HG03025 (cell line): ENCODE data around the gene C22orf15.
"Not testable (repeated sequence)": the region's sequence is repeated elsewhere in the genome, so short reads cannot be mapped to it uniquely, and the experiment has no call there.

Source experiments
- ATAC-seq: cut with Tn5 transposase; IDR thresholded peaks from one replicate; pipeline ENCODE4 v1.9.1; 2021; ENCODE audit warnings: mild to moderate bottlenecking, moderate library complexity; ENCODE audit not compliant: unreplicated experiment, low FRiP score

Gene C22orf15

GRCh38 chr22:23762842-23763578, at the start of gene C22orf15:
C22orf15 (plus strand) TSS chr22:23762990; CDS start chr22:23763307, 317 bp downstream.
- ATAC-seq, result no peak

DNA sequence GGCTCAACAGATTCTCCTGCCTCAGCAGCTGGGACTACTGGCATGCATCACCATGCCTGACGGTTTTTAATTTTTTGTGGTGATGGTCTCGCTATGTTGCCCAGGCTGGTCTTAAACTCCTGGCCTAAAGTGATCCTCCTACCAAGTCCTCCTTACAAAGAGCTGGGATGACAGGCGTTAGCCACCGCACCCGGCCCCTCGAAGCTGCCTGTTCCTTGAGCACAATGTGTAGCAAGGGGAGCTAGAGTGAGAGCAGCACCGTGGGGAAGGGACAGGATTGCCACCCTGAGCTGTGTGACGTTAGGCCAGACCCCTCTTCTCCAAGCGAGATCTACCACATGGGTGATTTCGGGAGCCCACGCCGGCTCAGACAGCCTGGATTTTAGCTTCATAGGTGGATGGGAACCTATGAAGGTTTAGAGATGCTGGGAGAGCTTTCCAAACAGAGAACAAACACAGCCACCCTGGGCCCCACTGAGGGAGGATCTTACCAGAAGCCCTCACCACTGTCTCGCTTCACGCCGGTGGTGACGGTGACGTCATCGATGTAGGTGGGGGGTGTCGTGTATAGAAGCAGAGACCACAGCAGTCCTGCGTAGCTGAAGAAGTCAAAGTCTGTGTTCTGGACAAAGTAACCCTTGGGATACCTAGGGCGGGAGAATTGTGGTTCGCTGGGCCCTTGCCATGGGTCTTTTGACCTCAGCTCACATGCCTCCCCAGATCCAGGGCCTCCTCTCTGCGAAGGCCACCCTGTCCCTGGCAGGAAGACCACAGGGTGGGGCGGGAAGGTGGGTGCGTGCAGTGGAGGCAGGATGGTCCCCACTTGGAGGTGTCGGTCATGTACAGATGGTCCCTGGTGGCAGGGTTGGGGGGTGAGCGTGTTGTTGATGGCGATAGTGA, 48.8 kb upstream of the C22orf15 start:
- ATAC-seq, result no peak

DNA sequence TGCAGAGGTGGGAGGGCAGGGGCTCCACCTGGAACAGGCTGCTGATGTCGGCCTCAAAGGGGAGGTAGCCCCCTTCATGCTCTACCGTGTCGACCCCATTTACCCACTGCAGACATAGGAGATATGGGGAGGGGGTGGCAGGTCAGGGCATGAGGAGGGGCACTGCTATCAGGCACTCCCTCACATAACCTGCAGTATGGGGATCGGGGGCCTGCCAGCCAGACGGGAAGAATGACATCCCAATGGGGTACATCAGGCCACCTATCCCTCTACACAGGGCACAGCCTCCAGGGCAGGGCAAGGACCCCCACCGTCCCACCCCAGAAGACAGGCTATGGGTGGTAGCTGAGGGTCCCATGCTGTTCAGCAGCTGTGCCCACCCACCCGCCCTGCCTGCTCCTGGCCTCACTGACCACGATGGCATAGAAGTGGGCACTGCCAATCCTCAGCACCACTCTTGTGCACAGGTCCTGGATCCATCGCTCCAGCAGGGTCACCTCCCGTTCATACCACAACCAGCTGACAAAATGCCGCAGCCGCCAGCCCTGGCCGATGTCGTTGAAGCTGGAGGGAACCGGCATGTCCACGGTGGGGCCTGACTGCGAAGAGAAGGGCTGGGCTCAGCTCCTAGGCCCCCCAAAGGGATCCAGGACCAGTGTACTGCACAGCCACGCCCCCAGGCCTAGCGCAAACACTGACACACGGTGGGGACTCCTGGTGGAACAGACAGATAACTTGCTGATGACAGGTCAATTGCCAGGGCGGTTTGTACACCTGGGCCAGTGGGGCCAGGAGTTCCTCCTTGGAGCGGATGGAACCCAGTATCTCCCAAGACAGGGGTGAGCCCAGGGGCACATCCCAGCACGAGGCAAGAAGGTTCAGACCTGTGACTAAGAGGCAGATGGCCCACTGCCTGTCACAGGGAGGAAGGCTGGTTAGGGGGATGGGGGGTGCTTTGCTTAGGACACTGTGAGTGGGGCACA, 47.9 kb upstream of the C22orf15 start:
- ATAC-seq, result no peak

DNA sequence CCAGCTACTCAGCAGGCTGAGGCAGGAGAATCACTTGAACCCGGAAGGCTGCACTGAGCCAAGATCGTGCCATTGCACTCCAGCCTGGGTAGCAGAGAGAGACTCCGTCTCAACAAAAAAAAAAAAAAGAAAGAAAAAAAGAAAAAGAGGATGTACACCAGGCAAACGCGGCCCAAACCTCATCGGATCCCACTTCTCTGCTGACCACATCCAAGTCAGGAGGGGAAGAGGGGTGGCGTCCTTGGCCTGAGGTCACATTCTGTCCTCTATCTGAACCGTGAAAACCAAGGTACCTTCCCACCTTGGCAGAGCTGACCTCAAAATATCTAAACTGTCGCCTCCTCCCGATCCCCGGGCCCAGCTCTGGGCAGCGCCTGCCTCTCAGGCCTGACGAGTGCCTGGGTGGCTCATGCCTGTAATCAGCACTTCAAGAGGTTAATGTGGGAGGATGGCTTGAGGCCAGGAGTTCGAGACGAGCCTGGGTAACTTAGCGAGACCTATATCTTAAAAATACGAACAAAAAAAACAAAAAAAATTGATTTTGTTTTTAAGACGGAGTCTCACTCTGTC, 46.9 kb upstream of the C22orf15 start:
- ATAC-seq, result no peak

- ATAC-seq, result no peak
These were observed 45.7 kb upstream of the C22orf15 start for GRCh38 chr22:23716811-23717801.

DNA sequence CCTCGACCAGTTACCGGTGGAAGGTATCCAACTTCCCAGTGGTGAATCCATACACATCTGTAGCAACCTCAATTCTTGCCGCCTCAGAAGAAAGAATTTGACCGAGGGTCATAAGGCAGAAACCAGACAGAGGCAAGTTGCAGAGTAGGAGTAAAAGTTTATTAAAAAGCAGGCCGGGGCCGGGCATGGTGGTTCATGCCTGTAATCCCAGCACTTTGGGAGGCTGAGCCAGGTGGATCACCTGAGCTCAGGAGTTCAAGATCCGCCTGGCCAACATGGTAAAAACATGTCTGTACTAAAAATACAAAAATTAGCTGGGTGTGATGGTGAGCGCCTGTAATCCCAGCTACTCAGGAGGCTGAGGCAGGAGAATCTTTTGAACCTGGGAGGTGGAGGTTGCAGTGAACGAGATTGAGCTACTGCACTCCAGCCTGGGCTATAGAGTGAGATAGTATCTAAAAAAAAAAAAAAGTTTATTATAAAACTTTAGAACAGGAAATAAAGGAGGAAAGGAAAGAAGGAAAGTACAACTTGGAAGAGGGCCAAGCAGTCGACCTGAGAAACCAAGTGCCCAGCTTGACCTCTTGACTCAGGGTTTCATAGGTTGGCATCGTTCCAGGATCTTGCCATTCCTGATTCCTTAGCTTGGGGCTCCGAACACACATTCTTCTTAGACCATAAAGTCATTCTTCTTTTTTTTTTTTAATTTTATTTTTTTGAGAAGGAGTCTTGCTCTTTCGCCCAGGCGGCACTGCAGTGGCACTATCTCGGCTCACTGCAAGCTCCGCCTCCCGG, 44.2 kb upstream of the C22orf15 start:
- ATAC-seq, result no peak

- no peak for ATAC-seq
These were observed 41.9 kb upstream of the C22orf15 start for GRCh38 chr22:23720855-23721254.

DNA sequence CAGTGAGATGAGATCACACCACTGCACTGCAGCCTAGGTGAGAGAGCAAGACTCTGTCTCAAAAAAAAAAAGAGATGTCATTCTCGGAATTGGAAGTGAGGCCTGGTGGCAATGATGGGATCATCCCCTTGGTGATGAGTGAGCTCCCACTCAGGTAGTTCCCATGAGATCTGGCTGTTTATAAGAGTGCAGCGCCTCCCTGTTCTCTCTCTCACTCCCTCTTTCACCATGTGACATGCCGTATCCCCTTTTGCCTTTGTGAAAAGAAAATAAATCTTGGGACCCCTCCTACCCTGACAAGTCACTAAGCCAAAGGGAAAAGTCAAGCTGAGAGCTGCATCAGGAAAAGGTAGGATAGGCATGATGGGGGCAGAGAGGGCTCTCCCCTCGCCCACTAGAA, 40.6 kb upstream of the C22orf15 start:
- ATAC-seq, result no peak

GRCh38 chr22:23722724-23723123, 40.1 kb upstream of the C22orf15 start:
- no peak for ATAC-seq

- not testable (repeated sequence) for ATAC-seq
These were observed 34.7 kb upstream of the C22orf15 start for GRCh38 chr22:23728108-23728507.

DNA sequence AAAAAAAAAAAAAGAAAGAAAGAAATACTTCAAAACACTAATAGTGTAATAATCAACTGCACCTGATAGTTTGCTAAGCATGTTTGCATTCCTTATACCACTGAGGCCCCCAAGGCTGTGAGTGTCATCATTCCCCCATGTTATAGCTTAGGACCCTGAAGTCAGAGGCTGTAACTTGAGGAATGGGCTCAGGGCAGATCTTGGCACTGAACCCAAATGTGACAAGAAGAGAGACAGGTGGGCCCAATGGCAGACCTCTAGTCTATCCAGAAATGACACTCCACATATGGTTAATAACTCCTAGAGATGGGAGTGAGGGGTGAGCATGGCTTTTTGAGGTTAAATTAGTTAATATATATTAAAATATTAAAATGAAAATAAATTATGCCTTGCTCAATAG, 25.1 kb upstream of the C22orf15 start:
- ATAC-seq, result no peak

DNA sequence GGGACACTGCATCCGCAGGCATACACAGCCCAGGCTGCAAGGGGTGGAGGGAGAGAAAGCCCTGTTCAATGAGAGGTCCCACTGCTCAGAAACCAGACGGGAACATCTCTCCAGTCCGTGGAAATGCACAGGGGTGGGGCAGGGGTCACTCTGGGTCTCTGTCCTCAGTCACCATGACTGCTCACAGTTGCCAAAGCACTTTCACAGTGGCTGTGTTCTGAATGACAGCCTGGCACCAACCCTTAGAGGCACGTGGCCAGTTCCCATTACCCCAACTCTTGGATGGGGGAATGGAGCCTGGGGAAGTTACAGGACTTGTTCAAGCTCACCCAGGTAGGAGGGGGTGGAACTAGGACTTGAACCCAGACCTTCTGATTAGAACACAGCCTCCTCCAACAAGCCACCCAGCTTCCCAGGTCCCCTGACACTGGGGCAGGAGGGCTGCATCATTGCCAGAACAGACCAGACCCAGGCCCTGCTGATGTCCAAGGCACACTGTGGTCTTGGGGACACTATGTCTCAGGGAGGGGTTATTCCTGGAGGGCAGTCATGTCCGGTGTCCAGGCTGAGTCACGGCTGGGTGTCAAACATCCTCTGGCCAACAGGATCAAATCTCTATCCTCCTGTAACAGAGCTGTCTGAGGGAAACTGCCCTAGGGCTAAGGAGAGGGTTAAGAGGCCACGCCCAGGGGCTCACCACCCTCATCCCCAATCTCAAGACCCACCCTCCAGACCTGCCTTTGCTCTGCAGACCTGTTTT, 20.1 kb upstream of the C22orf15 start:
- ATAC-seq, result no peak

GRCh38 chr22:23743303-23743705, 19.5 kb upstream of the C22orf15 start:
- ATAC-seq, result no peak

DNA sequence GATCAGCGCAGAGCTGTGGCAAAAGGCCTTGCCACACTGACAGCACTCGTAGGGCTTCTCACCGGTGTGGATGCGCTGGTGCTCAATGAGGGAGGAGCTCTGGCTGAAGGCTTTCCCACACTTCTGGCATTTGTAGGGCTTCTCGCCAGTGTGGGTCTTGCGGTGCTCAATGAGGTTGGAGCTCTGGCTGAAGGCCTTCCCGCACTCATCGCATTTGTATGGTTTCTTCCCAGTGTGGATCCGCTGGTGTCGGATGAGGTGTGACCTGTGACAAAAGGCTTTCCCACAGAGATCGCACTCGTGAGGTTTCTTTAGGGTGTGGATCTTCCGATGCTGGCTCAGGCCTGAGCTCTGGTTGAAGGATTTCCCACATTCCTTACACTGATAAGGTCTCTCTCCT, 18.8 kb upstream of the C22orf15 start:
- ATAC-seq, result no peak

DNA sequence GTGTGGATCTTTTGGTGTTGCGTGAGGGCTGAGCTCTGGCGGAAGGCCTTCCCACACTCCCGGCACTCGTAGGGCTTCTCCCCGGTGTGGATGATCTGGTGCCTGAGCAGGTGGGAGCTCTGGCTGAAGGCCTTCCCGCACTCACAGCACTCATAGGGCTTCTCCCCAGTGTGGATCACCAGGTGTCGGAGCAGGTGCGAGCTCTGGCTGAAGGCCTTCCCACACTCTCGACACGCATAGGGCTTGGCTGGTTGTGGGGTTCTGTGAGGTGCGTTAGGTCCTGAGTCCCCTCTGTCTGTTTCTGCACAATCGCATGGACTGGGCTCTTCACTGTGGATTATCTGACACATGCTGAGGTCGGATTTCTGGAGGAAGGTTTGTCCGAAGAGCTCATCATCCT, 18.3 kb upstream of the C22orf15 start:
- no peak for ATAC-seq

DNA sequence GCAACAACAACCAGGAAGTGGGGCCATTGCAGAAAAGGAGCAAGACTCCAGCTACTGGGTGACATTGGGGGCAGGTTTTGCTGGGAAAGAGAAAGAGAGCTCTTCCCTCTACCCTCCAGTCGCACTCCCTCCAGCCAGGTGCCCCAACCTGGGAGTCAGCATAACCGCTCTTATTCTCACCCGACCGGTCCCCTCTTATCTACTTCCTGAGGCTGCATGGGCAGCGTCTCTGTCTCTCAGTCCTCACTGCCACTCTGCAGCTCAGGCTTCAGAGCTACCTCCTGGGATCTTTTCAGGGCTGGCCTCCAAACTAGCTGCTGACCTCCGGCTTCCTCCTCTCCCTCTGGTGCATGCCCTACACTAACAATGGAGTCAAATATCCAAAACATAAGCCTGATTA, 17.0 kb upstream of the C22orf15 start:
- ATAC-seq, result no peak

DNA sequence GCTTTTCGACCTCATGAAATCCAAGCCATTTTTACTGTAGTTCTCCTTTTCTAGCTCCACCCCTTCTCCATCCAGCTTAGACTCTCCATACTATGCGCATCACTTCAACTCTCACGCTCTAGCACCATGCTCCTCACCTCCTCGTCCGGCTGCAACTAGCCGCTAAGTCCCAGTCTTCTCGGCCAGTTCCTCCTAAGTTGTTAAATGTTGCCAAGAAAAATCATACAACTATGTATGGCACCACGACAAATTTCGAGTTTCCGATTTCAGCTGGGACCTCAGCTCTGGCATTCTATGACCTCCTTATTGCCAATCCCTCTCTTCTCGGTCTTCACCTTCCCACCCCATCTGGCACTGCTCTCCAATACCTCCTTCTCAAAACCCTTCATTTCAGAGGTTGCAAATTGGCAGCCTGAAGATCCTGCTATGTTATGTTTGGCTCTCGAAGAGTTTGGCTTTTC, 12.9 kb upstream of the C22orf15 start:
- no peak for ATAC-seq

GRCh38 chr22:23750367-23750713, 12.4 kb upstream of the C22orf15 start:
- ATAC-seq, result no peak
